ENCODE results near the gene COQ7. TPM values are rescaled to one million over a fixed set of nuclear protein-coding genes. Genes with fewer than 3 reads are reported as not detected.

Gene COQ7
- polyA plus RNA-seq, 1 experiment, result 10.7 TPM

DNA sequence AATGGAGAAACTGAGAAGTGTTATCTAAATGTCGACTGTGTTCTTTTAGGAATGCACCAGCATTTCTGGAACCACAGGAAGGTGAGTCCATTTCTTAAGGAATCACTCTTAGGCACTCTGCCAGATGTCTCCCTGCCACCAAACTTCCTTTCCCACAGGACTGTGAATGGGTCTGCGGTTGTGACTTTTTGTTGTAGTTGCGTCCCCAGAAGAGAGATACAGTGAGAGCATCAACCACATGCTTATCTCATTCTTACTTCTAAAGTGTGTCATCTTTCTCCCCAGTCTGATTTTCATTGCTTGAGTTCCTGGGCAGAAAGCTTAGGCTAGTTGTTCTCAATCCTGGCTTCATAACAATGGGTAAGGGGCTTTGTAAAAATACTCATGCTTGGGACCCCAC lies 59.8 kb downstream of the COQ7 start:
- ChIA-PET POLR2A (no interaction called here), CTCF (interaction anchor here (1.9 kb wide), 1 partner anchor 13 kb away, joined by 6 read pairs; the partner anchor contains the start of gene ITPRIPL2)
- TF ChIP-seq, protein P1, sequence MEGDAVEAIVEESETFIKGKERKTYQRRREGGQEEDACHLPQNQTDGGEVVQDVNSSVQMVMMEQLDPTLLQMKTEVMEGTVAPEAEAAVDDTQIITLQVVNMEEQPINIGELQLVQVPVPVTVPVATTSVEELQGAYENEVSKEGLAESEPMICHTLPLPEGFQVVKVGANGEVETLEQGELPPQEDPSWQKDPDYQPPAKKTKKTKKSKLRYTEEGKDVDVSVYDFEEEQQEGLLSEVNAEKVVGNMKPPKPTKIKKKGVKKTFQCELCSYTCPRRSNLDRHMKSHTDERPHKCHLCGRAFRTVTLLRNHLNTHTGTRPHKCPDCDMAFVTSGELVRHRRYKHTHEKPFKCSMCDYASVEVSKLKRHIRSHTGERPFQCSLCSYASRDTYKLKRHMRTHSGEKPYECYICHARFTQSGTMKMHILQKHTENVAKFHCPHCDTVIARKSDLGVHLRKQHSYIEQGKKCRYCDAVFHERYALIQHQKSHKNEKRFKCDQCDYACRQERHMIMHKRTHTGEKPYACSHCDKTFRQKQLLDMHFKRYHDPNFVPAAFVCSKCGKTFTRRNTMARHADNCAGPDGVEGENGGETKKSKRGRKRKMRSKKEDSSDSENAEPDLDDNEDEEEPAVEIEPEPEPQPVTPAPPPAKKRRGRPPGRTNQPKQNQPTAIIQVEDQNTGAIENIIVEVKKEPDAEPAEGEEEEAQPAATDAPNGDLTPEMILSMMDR (IDR thresholded peaks at IDR 0.05; ENCODE audit: insufficient read depth, low read depth, low read length), result no peak

GRCh38 chr16:19127674-19128131 lies 60.3 kb downstream of the COQ7 start:
- Histone ChIP-seq H3K27me3 (ENCODE audit: control insufficient read depth, insufficient read depth, low read length) (no peaks in the 10 kb centered on the region), H3K4me3 (ENCODE audit: low read depth, low read length) (no peak overlapping the region), H3K36me3 (ENCODE audit: control insufficient read depth, insufficient read depth, low read length) (no peaks in the 10 kb centered on the region; the same call in 1 of the 2 replicates)
- ChIA-PET POLR2A (no interaction called here), CTCF (no interaction called here)
- TF ChIP-seq, protein P1 (IDR thresholded peaks at IDR 0.05; ENCODE audit: insufficient read depth, low read depth, low read length), result no peak
- no peak for DNase-seq (ENCODE audit: low read depth)

More for the DNA sequence above, 59.8 kb downstream of the COQ7 start:
- DNase-seq (ENCODE audit: low read depth), result no peak
- H3K36me3 ChIP-seq (ENCODE audit: control insufficient read depth, insufficient read depth, low read length), result no peaks in the 10 kb centered on the region; the same call in 1 of the 2 replicates
- H3K27me3 ChIP-seq (ENCODE audit: control insufficient read depth, insufficient read depth, low read length), result no peaks in the 10 kb centered on the region
- no peak overlapping the region for H3K4me3 ChIP-seq (ENCODE audit: low read depth, low read length)

DNA sequence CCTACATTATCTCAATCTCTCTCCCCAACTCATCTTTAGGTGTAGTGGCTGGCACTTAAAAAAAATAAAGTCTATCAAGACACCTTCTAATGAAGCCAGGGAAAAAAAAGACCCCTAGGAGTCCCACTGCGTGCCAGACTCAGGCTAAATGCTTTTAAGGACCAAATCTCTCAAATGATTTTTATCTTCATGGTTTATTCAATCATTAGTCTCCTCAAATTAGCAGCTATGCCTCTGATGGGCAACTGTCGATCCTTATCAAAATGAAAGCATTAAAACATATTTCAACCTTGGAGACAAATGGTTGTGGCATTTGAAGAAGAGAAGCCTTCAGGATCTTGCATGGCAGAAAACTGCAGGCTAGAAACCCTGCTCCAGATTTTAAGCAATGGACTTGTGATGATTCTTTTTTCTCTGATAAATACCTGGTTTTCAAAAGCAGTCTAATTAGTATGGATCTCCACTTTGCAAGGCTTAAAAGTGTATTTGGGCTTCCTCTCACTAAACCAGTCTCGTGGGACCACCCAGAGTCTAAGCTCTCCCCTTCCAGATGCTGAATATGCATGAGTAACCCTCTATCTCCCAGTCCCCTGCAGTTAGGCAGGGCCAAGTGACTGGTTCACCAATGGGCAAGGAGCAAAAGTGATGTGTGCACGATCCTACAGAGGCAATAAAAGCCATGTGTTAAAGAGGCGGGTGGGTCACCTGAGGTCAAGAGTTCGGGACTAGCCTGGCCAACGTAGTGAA lies 61.2 kb downstream of the COQ7 start:
- POLR2A ChIA-PET, result no interaction called here
- Histone ChIP-seq H3K4me3 (ENCODE audit: low read depth, low read length) (no peak overlapping the region), H3K27me3 (ENCODE audit: control insufficient read depth, insufficient read depth, low read length) (no peaks in the 10 kb centered on the region), H3K36me3 (ENCODE audit: control insufficient read depth, insufficient read depth, low read length) (no peaks in the 10 kb centered on the region; the same call in 1 of the 2 replicates)
- TF ChIP-seq, protein P1 (IDR thresholded peaks at IDR 0.05; ENCODE audit: insufficient read depth, low read depth, low read length), result no peak
- CTCF ChIA-PET, result no interaction called here
- no peak for DNase-seq (ENCODE audit: low read depth)

Other genes starting within 250 kb of the COQ7 start
- 20.5 and 31.0 TPM in 2 replicates for gene SMG1, start 141.2 kb upstream of the COQ7 start, polyA plus RNA-seq (2011; rRNA removed)
- gene TMC7, start 83.7 kb upstream of the COQ7 start, polyA plus RNA-seq (2011; rRNA removed), result 0.40 and 0.47 TPM in 2 replicates
- gene ITPRIPL2, start 46.4 kb downstream of the COQ7 start, polyA plus RNA-seq (2011; rRNA removed), result 14.9 and 15.8 TPM in 2 replicates
- gene SYT17, start 100.6 kb downstream of the COQ7 start, polyA plus RNA-seq (2011; rRNA removed), result 0.09 TPM in 1 of 2 replicates, not detected in the other
- gene CLEC19A, start 218.1 kb downstream of the COQ7 start, polyA plus RNA-seq (2011; rRNA removed), result not detected in 2 replicates